Peyer's patch (tissue), 4 donors: Measurements from ENCODE around the gene CACNA2D3.

ENCODE experiments used
- POLR2A ChIP-seq, 2 donors: fragments of 450-650 bp; IDR thresholded peaks; one replicate each; pipeline ENCODE4 v1.5.1; 2017; ENCODE audit warnings: antibody characterized with exemption in 2 of 2, mild to moderate bottlenecking in 2 of 2, moderate library complexity in 2 of 2
- TF ChIP-seq, protein P1 (sequence below), 6 experiments: fragments of 450-650 bp in 4 of 6; fragments of 200-600 bp in 2 of 6; sonication (generic) in 1 of 6; IDR thresholded peaks; one replicate each; pipeline ENCODE4 v1.5.1; 2017 to 2019; ENCODE audit warnings: antibody characterized with exemption in 6 of 6, mild to moderate bottlenecking in 3 of 6, moderate library complexity in 1 of 6

DNA sequence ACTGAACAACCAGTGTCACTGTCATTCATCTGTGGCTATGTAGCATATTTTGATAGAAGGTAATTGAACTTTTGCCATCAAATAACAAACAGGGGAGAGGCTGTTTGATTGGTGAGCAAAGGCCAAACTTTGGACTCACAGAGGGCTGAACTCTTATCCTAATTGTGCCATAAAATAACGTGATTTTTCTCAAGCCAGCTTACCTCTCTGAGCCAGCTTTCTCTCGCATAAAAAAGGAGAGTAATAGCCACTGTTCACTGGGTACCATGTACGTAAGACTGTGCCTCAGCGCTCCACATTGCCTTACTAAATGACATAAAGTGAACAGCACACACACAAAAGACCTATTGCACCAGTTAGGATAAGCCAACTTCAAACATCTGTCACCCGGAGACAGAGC, 588.6 kb downstream of the CACNA2D3 start:
- no peak for TF ChIP-seq POLR2A (IDR thresholded peaks at IDR 0.05)
- TF ChIP-seq, protein P1, sequence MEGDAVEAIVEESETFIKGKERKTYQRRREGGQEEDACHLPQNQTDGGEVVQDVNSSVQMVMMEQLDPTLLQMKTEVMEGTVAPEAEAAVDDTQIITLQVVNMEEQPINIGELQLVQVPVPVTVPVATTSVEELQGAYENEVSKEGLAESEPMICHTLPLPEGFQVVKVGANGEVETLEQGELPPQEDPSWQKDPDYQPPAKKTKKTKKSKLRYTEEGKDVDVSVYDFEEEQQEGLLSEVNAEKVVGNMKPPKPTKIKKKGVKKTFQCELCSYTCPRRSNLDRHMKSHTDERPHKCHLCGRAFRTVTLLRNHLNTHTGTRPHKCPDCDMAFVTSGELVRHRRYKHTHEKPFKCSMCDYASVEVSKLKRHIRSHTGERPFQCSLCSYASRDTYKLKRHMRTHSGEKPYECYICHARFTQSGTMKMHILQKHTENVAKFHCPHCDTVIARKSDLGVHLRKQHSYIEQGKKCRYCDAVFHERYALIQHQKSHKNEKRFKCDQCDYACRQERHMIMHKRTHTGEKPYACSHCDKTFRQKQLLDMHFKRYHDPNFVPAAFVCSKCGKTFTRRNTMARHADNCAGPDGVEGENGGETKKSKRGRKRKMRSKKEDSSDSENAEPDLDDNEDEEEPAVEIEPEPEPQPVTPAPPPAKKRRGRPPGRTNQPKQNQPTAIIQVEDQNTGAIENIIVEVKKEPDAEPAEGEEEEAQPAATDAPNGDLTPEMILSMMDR (IDR thresholded peaks at IDR 0.05) = no peak
